HFFc6 (cell line): ENCODE data around the gene RNF215. TPM values are rescaled to one million over a fixed set of nuclear protein-coding genes. Genes with fewer than 3 reads are reported as not detected.
"Not testable (repeated sequence)": the region's sequence is repeated elsewhere in the genome, so short reads cannot be mapped to it uniquely, and the experiment has no call there.

Experiments used
- DNase-seq: peaks from one replicate; pipeline ENCODE4 v3.0.0-alpha.2; 2018
- H3K27ac Mint-ChIP-seq: 2 replicates; pipeline ENCODE4 v1.8.0; 2020; ENCODE audit warnings: mild to moderate bottlenecking, mixed read lengths
- H3K27me3 Mint-ChIP-seq: 2 replicates; pipeline ENCODE4 v1.8.0; 2021; ENCODE audit warnings: mild to moderate bottlenecking, moderate library complexity, mixed read lengths; ENCODE audit not compliant: insufficient read depth
- H3K36me3 Mint-ChIP-seq: 2 replicates; pipeline ENCODE4 v1.8.0; 2021; ENCODE audit warnings: low read depth, mixed read lengths
- H3K4me1 Mint-ChIP-seq: 2 replicates; pipeline ENCODE4 v1.8.0; 2020; ENCODE audit warnings: low read depth, mixed read lengths
- H3K4me3 Mint-ChIP-seq: 2 replicates; pipeline ENCODE4 v1.8.0; 2020; ENCODE audit warnings: mild to moderate bottlenecking, moderate library complexity, mixed read lengths
- H3K9me3 Mint-ChIP-seq: 2 replicates; pipeline ENCODE4 v1.8.0; 2020; ENCODE audit warnings: mild to moderate bottlenecking, mixed read lengths
- total RNA-seq, 6 experiments: library from RNA; stranded (reverse); fragmentation: NEBNext Ultra II Directional; extraction: Animal tissue kit (Norgen Biotek cat#: 25700); gene quantifications; 2 replicates in 1 of 6; 3 replicates in 5 of 6; pipeline ENCODE4 v1.2.3, GENCODE V29; 2021
- TF ChIP-seq, protein P1 (sequence below): fragments of 200-600 bp; sonication (generic); IDR thresholded peaks from 2 replicates; pipeline ENCODE4 v1.5.0; 2021; ENCODE audit warnings: antibody characterized with exemption, mild to moderate bottlenecking

The RNF215 gene
- total RNA-seq, 6 experiments from 2014 or later, result 12.7 to 18.9 (median 15.3) TPM

DNA sequence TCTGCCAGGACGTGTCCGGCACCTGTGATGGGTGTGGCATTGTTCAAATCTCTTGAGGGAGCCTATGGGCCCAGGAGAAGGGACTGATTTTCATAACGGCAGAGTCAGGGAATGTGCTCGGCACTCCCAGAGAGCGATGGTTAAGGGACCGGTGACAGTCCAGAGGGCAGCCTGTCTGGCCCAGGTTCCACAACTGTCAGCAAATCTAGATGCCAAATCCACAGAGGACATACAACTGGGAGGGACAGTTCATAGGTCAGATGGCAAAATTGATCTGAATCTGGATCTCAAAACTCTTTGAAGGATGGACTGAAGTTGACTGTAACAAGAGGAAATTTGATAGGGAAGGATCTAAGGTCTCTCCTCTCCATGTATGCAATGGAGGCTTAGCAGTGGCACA, 17.1 kb upstream of the RNF215 start:
- Mint-ChIP-seq H3K9me3 (no peaks in the 10 kb centered on the region), H3K27me3 (peaks cover 2% of the 10 kb centered on the region), H3K4me3 (no peak overlapping the region), H3K4me1 (peaks cover 22% of the 10 kb centered on the region), H3K27ac (no peak overlapping the region), H3K36me3 (peaks cover 7% of the 10 kb centered on the region)
- no peak for DNase-seq
- TF ChIP-seq, protein P1, sequence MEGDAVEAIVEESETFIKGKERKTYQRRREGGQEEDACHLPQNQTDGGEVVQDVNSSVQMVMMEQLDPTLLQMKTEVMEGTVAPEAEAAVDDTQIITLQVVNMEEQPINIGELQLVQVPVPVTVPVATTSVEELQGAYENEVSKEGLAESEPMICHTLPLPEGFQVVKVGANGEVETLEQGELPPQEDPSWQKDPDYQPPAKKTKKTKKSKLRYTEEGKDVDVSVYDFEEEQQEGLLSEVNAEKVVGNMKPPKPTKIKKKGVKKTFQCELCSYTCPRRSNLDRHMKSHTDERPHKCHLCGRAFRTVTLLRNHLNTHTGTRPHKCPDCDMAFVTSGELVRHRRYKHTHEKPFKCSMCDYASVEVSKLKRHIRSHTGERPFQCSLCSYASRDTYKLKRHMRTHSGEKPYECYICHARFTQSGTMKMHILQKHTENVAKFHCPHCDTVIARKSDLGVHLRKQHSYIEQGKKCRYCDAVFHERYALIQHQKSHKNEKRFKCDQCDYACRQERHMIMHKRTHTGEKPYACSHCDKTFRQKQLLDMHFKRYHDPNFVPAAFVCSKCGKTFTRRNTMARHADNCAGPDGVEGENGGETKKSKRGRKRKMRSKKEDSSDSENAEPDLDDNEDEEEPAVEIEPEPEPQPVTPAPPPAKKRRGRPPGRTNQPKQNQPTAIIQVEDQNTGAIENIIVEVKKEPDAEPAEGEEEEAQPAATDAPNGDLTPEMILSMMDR, result no peak

DNA sequence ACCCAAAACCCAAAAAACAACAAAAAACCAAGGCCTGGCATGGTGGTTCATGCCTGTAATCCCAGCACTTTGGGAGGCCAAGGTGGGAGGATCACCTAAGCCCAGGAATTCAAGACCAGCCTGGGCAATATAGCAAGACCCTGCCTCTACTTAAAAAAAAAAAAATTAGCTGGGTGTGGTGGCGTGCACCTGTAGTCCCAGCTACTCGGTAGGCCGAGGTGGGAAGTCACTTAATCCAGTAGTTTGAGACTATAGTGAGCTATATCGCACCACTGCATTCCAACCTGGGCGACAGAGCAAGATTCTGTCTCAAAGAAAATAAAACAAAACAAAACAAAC, 15.5 kb upstream of the RNF215 start:
- not testable (repeated sequence) for DNase-seq, H3K4me3 Mint-ChIP-seq, H3K36me3 Mint-ChIP-seq, H3K9me3 Mint-ChIP-seq, H3K27me3 Mint-ChIP-seq, H3K27ac Mint-ChIP-seq
- H3K4me1 Mint-ChIP-seq, result peaks cover 24% of the 10 kb centered on the region

DNA sequence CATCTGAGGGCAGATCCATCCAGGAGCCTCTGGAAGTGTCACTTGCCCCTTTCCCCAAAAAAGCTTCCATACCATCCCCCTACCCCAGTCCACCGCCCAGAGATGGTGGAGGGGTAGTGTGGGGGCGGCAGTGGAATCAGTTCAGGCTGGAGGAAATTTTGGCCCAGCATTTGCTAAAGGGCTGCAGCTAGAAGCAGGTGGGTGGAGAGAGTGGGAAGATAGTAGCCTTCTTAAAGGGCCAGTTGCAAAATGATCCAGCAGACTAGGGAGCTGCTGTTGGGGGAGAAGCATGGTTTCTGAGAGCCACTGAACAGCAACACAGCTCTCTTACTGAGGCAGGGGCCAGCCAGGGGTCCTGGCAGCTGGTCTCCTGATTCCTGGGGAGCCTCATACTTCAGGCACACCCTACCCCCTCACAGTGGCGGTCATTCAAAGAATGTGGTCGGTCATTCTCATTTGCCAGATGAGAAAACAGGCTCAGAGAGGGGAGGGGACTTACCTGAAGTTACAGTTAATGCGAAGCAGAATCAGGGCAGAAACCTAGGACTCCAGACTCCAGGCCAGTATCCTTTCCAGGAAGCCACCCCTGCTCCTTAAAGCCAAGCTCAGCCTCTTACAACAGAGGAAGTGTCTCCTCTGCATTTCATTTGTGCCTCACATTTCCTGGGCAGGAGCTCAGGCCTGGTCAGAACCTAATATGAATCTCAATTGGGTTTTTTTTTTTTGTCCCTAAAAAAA, 15.0 kb upstream of the RNF215 start:
- H3K36me3 Mint-ChIP-seq, result peaks cover 4% of the 10 kb centered on the region; the same call in 1 of the 2 replicates
- no peak for DNase-seq
- H3K4me3 Mint-ChIP-seq, result no peak overlapping the region
- H3K4me1 Mint-ChIP-seq, result peaks cover 26% of the 10 kb centered on the region
- no peaks in the 10 kb centered on the region; the same call in 1 of the 2 replicates for H3K27me3 Mint-ChIP-seq
- no peak overlapping the region; the same call in 1 of the 2 replicates for H3K27ac Mint-ChIP-seq
- no peaks in the 10 kb centered on the region for H3K9me3 Mint-ChIP-seq
- TF ChIP-seq, protein P1, result no peak

DNA sequence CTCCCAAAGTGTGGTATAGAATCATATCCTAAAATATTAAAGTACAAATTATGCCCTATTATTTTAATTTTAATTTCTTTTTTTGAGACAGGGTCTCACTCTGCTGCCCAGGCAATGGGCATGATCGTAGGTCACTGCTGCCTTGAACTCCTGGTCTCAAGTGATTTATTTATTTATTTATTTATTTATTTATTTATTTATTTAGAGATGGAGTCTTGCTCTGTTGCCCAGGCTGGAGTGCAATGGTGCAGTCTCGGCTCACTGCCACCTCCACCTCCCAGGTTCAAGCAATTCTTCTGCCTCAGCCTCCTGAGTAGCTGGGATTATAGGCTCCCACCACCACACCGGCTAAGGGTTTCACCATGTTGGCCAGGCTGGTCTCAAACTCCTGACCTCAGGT, 13.8 kb upstream of the RNF215 start:
- peaks cover 34% of the 10 kb centered on the region for H3K4me1 Mint-ChIP-seq

DNA sequence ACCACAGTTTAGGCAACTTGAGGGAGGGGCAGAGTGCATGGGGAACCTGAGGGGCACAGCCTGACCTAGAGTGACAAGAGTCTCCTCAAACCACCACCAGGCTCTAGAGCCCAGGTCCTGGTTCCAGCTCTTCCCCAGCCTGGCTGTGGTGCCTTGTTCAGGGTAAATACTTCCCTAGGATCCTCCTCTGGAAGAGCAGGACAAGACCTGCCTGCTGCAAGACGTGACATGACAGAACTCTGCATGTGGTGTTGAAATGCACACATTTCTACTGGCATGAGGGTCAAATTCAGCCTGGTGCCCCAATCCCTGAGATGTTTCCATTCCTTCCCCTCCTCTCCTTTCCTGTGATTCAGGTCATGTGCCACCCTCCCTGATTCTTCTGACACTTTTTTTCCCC, 12.9 kb upstream of the RNF215 start:
- TF ChIP-seq, protein P1, result no peak
- H3K4me3 Mint-ChIP-seq, result no peak overlapping the region
- peaks cover 37% of the 10 kb centered on the region for H3K4me1 Mint-ChIP-seq
- no peak overlapping the region for H3K27ac Mint-ChIP-seq
- peaks cover 2% of the 10 kb centered on the region for H3K27me3 Mint-ChIP-seq
- H3K9me3 Mint-ChIP-seq, result no peaks in the 10 kb centered on the region
- H3K36me3 Mint-ChIP-seq, result peaks cover 4% of the 10 kb centered on the region; the same call in 1 of the 2 replicates
- DNase-seq, result no peak

More for the DNA sequence above, 13.8 kb upstream of the RNF215 start:
- not testable (repeated sequence) for H3K4me3 Mint-ChIP-seq, H3K27me3 Mint-ChIP-seq, H3K27ac Mint-ChIP-seq, DNase-seq, H3K9me3 Mint-ChIP-seq, H3K36me3 Mint-ChIP-seq

DNA sequence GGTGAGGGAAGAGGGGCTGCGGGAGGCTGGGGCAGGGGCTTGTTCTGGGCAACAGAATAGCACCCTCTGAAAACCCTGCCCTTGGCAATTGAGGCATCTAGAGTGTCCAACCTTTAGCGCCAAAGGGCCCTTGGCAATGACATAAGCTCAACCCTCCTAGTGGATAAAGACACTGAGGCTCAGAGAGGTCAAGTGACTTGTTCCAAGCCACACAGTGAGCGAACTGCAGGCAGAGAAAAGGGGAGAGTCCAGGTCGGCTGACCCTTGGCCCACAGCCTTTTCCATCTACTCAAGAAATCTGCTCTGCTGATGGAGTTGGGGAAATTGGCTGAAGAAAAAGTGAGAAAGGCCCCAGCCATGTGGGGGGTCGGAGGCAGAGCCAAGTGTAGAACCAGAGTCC, 12.5 kb upstream of the RNF215 start:
- no peak overlapping the region for H3K4me3 Mint-ChIP-seq

More for the DNA sequence above, 12.5 kb upstream of the RNF215 start:
- Mint-ChIP-seq H3K27ac (no peak overlapping the region), H3K27me3 (peaks cover 2% of the 10 kb centered on the region), H3K9me3 (no peaks in the 10 kb centered on the region), H3K4me1 (peaks cover 37% of the 10 kb centered on the region), H3K36me3 (peaks cover 4% of the 10 kb centered on the region; the same call in 1 of the 2 replicates)
- DNase-seq, result no peak
- TF ChIP-seq, protein P1, result no peak
